CD4-positive, alpha-beta T cell treated with Interferon gamma for 1 hour (primary cell): ENCODE measurements around the gene MAPK6.
A peak's percentile ranks its signal among the peaks of the same experiment; 100 is the strongest.
"Not testable (repeated sequence)": the region's sequence is repeated elsewhere in the genome, so short reads cannot be mapped to it uniquely, and the experiment has no call there.

Source experiments
- DNase-seq: peaks from one replicate; pipeline ENCODE4 v3.0.0-alpha.2; 2020

MAPK6 gene

DNA sequence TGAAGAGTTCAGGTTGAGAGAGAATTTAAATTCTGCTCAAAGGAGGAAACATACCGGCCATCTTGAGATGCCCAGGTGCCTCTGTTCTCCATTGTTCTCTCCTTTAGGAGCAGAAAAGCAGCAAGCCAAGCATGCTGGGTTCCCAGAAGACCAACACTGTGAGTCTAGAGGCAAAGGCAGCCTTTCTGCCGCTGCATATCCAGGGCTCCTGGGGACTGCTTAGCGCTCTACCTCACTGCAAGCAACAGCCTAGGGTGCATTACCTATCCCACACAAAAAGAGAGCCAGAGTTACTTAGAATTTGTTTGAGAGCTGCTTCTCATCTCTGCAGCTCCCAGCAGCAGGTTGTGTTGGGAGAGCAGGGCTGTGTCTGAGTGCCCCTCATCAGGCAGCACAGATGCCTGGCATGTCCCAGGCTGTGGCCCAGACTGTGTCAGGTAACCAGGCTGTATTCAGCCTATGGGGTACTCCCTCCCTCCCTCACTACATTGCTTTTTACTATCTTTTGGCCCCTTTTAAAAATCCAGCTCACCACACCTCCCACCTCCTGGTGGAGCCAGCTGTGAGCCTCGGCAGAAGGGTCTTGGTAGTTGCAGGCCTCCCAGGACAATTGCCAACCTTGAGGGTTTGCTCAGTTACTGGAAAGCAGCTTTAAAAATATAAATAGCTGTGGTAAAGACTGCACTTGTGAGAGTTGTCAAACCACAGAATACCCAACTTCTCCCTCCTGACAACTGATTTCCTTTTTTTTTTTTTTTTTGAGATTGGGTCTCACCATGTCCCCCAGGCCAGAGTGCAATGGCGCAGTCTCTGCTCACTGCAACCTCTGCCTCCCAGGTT lies 63.4 kb downstream of the MAPK6 start:
- DNase-seq, result no peak

GRCh38 chr15:52083037-52083359 lies 64.0 kb downstream of the MAPK6 start:
- DNase-seq, result not testable (repeated sequence)

- no peak for DNase-seq
Observed at GRCh38 chr15:52083603-52084002, 64.6 kb downstream of the MAPK6 start.

DNA sequence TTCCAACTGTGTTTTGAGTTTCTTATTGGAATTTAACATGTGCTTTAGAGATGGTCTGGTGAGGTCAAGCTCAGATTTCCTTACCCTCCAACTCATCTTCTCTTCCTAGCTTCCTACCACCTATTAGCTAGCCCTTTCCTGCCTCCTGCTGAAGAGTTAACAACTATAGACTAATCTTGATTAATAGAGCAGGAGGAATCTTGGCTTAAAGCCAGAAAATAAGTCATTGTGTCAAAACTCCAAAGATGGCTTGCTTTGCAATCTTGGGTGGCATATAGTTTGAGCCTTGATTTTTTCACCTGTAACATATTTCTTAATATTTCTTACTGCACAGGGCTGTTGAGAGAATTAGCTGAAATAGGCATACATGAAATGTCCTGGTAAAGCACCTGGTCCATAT lies 66.3 kb downstream of the MAPK6 start:
- DNase-seq, result no peak

GRCh38 chr15:52086011-52086786 lies 67.2 kb downstream of the MAPK6 start:
- no peak for DNase-seq

- no peak for DNase-seq
Observed at GRCh38 chr15:52090193-52090592, 71.2 kb downstream of the MAPK6 start.

DNA sequence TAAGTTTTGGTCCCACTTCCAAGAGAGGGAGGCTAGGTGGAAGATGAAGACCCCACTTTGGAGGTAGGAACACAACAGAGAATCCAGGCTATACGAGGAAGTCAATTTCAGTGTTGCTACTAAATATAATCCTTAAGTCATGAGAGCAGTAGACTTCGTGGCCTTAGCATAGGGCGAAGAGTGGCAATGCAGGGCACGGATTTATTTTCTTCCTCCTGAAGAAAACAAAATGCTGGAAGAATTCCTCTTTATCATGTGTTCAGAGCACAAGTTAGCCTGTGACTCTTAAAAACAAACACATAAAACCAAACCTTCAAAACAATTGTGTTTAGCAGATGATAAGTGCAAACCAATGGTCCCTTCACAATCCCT lies 74.1 kb downstream of the MAPK6 start:
- no peak for DNase-seq

DNA sequence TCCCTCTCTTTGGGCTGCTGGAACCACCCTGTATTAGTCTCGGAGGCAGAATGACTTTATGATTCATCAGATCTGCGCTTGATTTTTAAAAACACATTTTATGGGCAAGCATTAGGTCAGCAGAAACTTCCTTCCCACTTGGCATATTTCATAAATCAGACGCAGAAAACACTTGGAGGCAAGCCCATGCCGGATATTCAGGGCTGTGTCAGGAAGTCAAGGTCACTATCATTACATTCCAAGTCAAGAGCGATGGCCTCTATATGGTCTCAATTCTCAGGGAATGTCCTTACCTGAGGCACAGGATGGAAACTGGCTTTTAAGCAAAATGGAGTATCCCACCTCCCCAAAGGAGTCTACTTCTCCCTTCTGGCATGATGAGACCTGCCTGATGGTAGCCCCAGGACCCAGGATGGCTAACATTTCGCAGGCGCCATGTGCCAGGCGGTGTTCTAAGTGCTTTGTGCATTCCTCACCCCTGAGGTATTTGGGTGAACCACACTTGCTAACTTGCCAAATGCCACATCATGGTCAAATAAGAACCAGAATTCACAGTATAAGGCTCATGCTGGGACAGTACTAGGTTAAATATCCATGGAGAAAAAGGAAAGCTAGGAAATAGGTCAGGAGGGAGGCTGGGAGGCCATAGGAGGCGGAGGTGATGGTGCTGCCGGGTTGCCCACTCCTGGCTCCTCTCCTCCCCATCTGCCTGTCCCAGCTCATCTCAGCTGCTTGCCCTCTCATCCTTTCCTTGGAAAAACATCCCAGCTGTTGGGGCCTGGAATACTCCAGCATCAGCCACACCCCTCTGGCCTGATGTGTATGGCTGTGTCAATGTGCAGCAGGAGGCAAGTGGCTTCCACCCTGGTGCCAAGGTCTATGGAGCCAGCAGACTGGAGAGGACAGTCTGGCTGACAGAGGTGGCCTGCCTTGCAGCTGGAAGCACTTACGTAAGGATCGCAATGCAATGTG lies 74.8 kb downstream of the MAPK6 start:
- no peak for DNase-seq

DNA sequence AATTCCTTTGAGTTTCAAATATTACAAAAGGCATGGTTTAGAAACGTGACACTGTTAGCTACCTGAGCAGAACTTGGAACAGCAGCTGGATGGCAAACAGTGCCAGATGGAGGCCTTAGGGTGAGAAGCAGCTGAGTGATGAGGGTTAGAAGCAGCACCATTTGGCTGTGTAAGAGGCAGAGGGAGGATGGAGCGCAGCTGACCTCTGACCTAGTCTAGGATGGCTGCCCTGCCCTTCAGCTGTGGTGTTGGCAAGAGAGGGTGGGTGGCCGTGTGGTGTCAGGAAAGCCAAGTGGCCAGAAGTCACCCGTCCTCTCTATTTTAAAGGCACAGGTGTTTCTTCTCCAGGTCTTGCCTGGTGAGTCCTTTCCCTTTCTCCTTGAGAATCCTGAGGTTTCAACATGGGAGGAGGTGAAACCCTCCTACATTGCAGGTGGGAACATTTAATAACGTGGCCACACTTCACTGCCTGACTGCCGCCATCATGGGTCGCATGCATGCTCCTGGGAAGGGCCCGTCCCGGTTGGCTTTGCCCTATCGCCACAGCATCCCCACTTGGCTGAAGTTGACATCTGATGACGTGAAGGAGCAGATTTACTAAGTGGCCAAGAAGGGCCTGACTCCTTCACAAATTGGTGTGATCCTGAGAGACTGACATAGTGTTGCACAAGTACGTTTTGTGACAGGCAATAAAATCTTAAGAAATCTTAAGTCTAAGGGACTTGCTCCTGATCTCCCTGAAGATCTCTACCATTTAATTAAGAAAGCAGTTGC lies 76.0 kb downstream of the MAPK6 start:
- DNase-seq, result no peak

GRCh38 chr15:52095597-52096262 lies 76.7 kb downstream of the MAPK6 start:
- no peak for DNase-seq

- not testable (repeated sequence) for DNase-seq
Observed at GRCh38 chr15:52096536-52096935, 77.5 kb downstream of the MAPK6 start.

DNA sequence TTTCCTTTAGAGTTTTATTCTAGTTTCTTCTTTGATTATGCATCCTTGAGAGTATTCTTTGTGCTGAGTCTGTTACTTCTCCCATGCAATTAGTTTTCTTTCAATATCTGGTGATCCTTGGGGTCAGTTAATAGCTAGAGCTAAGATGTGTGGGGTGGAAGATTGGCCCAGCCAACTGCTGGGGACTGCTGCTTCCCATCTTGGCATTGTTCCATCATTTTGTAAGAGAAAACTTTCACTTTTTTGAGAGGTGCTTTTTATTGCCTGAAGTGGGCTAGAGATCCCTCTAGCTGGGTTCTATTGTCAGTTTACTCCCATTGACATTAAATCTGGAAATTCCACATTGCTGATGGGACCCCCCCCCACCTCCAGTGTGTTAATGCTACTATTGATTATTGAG lies 78.2 kb downstream of the MAPK6 start:
- DNase-seq, result no peak

- no peak for DNase-seq
Observed at GRCh38 chr15:52098323-52098722, 79.3 kb downstream of the MAPK6 start.

DNA sequence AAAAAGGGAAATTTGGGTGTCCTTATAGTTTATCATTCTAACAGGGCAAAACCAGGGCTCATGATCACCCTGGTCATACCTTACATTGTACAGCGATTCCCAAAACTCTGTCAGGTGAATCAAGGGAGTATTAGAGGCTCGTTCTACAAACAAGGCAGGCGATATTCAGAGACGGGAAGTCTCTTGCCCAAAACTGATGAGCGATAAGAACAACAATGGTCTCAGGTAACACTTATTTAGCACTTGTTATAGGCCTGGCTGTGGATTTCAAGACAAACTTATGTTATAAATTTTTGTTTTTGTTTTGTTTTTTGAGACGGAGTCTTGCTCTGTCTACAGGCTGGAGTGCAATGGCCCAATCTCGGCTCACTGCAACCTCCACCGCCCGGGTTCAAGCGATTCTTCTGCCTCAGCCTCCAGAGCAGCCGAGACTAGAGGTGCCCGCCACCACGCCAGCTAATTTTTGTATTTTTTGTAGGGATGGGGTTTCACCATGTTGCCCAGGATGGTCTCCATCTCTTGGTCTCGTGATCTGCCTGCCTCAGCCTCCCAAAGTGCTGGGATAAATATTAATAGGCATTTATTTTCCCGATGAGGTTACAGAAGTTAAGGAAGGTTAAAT lies 80.7 kb downstream of the MAPK6 start:
- no peak for DNase-seq

DNA sequence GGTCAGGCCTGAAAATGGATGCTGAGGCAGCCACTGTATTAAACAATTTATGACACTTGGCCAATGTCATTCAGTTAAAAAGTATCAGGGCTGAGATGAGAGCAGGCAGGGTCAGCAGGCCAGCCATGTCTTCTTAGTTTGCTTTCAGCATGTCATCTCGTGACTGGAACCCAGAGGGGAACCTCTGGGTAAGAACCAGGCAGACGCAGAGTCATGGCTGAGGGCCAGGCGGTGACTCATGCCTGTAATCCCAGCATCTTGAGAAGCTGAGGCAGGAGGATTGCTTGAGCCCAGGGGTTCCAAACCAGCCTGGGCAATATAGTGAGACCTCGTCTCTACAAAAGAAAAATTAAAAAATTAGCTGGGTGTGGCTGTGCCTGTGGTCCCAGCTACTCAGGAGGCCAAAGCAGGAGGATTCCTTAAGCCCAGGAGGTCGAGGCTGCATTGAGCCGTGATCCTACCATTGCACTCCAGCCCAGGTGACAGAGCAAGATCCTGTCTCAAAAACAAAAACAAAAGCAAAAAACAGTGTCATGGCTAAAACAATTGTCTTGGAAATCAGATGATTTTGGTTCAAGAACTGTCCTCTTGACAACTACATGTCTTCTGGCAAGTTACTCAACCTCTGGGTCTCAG lies 81.9 kb downstream of the MAPK6 start:
- peak; percentile 58 for DNase-seq

DNA sequence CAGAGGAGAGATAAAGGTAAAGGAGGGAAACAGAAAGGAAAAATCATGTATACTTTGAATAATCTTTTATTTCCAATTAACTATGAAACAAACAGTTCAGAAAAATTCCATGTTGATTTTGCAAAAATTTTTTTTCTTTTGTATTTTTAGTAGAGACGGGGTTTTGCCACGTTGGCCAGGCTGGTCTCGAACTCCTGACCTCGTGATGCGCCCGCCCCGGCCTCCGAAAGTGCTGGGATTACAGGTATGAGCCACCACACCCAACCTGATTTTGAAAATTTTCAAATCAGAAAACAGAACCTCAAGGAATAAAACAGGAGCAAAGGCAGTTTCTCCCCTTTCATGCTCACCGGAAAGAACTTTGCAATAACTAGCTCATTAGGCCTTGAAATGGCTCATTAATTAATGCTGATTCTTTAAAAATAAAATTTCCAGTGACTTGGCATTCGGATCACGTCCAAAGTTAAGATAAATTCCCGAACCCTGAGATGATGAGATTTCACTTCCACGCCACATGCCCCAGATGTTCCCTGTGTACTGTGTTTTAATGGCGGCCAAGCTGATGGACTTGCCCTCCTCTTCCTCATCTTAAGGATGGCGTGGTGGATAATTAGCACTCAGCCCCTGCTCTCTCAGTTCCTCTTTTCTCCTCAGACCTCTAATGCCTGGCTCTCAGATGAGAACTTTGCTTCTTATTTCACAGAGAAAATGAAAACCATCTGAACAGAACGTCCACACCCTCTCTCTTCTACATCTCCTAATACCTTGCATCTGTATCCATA lies 82.7 kb downstream of the MAPK6 start:
- DNase-seq, result no peak

DNA sequence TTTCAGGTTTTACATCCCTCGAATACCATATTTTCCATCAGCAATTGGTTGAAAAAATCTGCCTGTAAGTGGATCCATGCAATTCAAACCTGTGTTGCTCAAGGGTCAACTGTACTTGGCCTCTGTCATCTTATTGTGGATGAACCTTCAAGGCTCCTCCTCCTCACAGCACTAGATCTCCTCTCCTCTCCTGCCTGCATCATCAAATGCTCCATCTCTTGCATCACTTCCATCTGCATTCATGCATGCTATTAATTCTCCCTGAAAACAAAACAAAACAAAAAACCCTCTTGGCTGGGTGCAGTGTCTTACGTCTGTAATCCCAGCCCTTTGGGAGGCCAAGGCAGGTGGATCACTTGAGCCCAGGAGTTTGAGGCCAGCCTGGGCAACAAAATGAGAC lies 83.4 kb downstream of the MAPK6 start:
- no peak for DNase-seq

- no peak for DNase-seq
Observed at GRCh38 chr15:52103217-52104207, 84.5 kb downstream of the MAPK6 start.

DNA sequence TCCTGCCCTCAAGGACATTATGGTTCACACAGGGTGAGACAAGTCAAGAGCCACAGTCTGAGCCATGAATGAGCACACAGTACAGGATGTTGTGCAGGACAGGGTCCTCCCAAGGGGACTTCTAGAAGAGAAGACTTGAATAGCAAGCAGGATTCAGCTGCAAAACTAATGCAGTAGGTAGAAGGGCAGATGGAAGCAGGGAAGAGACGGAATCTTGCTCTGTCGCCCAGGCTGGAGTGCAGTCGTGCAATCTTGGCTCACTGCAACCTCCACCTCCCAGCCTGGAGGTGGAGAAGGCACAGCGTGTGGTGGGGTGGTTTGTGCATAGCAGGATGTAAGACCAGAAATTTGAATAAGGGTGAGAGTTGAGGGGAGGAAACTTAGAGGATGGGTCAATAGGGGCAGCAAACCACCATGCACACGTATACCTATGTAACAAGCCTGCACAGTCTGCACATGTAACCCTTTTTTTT lies 85.5 kb downstream of the MAPK6 start:
- no peak for DNase-seq
